A673 (cell line): ENCODE results near the gene IGF1R. TPM values are rescaled to one million over a fixed set of nuclear protein-coding genes. Genes with fewer than 3 reads are reported as not detected.

Source experiments
- BruUV-seq: library from RNA; stranded (reverse); fragments of 400-500 nt; replicated peaks from 2 replicates; lab custom pipeline; 2021; lab: Mats Ljungman, UMichigan
- CTCF ChIA-PET: fragments of 300-600 bp; sonication (Branson Sonifier 250); formaldehyde crosslinking; loops from one replicate; lab custom pipeline; 2022; ENCODE audit warnings: antibody characterized with exemption; lab: Charles Lee
- POLR2A ChIA-PET: fragments of 300-600 bp; sonication (Branson Sonifier 250); formaldehyde crosslinking; loops from one replicate; lab custom pipeline; 2022; ENCODE audit warnings: antibody characterized with exemption; ENCODE audit not compliant: low non-redundant PET; lab: Charles Lee
- DNase-seq: peaks from one replicate; pipeline ENCODE4 v3.0.0-alpha.2; 2015; ENCODE audit warnings: low spot score
- H3K27ac ChIP-seq: fragments of 200-600 bp; sonication (generic); 2 replicates; pipeline ENCODE4 v1.5.1; 2016; ENCODE audit warnings: mixed run types, low read depth, mild to moderate bottlenecking, mixed read lengths, antibody characterized with exemption, low read length; ENCODE audit not compliant: poor library complexity, severe bottlenecking
- H3K27me3 ChIP-seq: fragments of 200-600 bp; sonication (generic); replicated peaks from 2 replicates; pipeline ENCODE4 v1.6.1; 2017; ENCODE audit warnings: mixed run types, low read depth, mild to moderate bottlenecking, mixed read lengths, antibody characterized with exemption, low read length; ENCODE audit not compliant: insufficient read depth, poor library complexity
- H3K36me3 ChIP-seq: fragments of 200-600 bp; sonication (generic); 2 replicates; pipeline ENCODE4 v1.6.1; 2016; ENCODE audit warnings: mixed run types, mild to moderate bottlenecking, mixed read lengths, antibody characterized with exemption, low read length; ENCODE audit not compliant: insufficient read depth, poor library complexity, severe bottlenecking
- H3K4me1 ChIP-seq: fragments of 200-600 bp; sonication (generic); 2 replicates; pipeline ENCODE4 v1.6.1; 2017; ENCODE audit warnings: mixed run types, mild to moderate bottlenecking, mixed read lengths, antibody characterized with exemption, low read length; ENCODE audit not compliant: insufficient read depth, poor library complexity, severe bottlenecking
- H3K4me3 ChIP-seq: fragments of 200-600 bp; sonication (generic); 2 replicates; pipeline ENCODE4 v1.5.1; 2016; ENCODE audit warnings: low read depth, mixed run types, mild to moderate bottlenecking, mixed read lengths, low read length; ENCODE audit not compliant: poor library complexity, severe bottlenecking
- H3K9me3 ChIP-seq: fragments of 200-600 bp; sonication (generic); 2 replicates; pipeline ENCODE4 v1.6.1; 2016; ENCODE audit warnings: mixed run types, low read depth, mild to moderate bottlenecking, mixed read lengths, antibody characterized with exemption, low read length; ENCODE audit not compliant: poor library complexity, severe bottlenecking
- CTCF ChIP-seq: fragments of 300-800, 200-600 bp; sonication (generic); conservative IDR thresholded peaks from 2 replicates; pipeline ENCODE4 v1.5.1; 2017; ENCODE audit warnings: low read depth, mild to moderate bottlenecking, antibody characterized with exemption, low read length, moderate library complexity, mixed read lengths
- EZH2 ChIP-seq: fragments of 200-600 bp; sonication (generic); IDR thresholded peaks from 2 replicates; pipeline ENCODE4 v1.6.1; 2017; ENCODE audit warnings: borderline replicate concordance, low read depth, mild to moderate bottlenecking, mixed read lengths, antibody characterized with exemption, low read length; ENCODE audit not compliant: poor library complexity, severe bottlenecking
- intact Hi-C: fragments of 100-400 bp; cut with micrococcal nuclease; formaldehyde crosslinking; loops from one replicate; pipeline ENCODE4 v1.10.0; 2022; ENCODE audit not compliant: unreplicated experiment
- total RNA-seq: library from RNA; stranded (reverse); gene quantifications from 2 replicates; pipeline ENCODE4 v1.2.3, GENCODE V29; 2021

IGF1R gene
- total RNA-seq, 1 experiment from 2014 or later: 34.9 TPM

GRCh38 chr15:98977441-98977840 is 329.1 kb downstream of the IGF1R start:
- CTCF ChIA-PET: no interaction called here

GRCh38 chr15:98978153-98978552 is 329.8 kb downstream of the IGF1R start:
- Histone ChIP-seq H3K36me3 (no peaks in the 10 kb centered on the region), H3K27me3 (no peaks in the 10 kb centered on the region), H3K4me1 (no peaks in the 10 kb centered on the region), H3K9me3 (no peaks in the 10 kb centered on the region), H3K27ac (no peak overlapping the region), H3K4me3 (no peak overlapping the region)
- ChIA-PET POLR2A (no interaction called here), CTCF (no interaction called here)
- TF ChIP-seq EZH2 (no peak), CTCF (no peak)
- intact Hi-C loops: no loop called here
- BruUV-seq: no TSS peak
- no peak for DNase-seq

More at GRCh38 chr15:98977441-98977840, 329.1 kb downstream of the IGF1R start:
- Histone ChIP-seq H3K9me3 (no peaks in the 10 kb centered on the region), H3K27ac (no peak overlapping the region), H3K4me1 (no peaks in the 10 kb centered on the region), H3K4me3 (no peak overlapping the region), H3K27me3 (no peaks in the 10 kb centered on the region), H3K36me3 (no peaks in the 10 kb centered on the region)
- no TSS peak for BruUV-seq
- TF ChIP-seq EZH2 (no peak), CTCF (no peak)
- intact Hi-C loops: no loop called here
- DNase-seq: no peak
- POLR2A ChIA-PET: no interaction called here

GRCh38 chr15:98980899-98981228 is 332.5 kb downstream of the IGF1R start:
- POLR2A ChIA-PET: no interaction called here

More at GRCh38 chr15:98980899-98981228, 332.5 kb downstream of the IGF1R start:
- no TSS peak for BruUV-seq
- Histone ChIP-seq H3K4me1 (no peaks in the 10 kb centered on the region), H3K27ac (no peak overlapping the region), H3K4me3 (no peak overlapping the region), H3K27me3 (no peaks in the 10 kb centered on the region), H3K36me3 (no peaks in the 10 kb centered on the region), H3K9me3 (no peaks in the 10 kb centered on the region)
- TF ChIP-seq CTCF (no peak), EZH2 (no peak)
- intact Hi-C loops: no loop called here
- CTCF ChIA-PET: no interaction called here
- DNase-seq: no peak
